Thyroid gland (tissue), 4 donors: ENCODE measurements around the gene GPR158. TPM values are rescaled to one million over a fixed set of nuclear protein-coding genes. Genes with fewer than 3 reads are reported as not detected.

Experiments
- DNase-seq, 2 donors: peaks; one replicate each; pipeline ENCODE4 v3.0.0-alpha.2; 2019
- H3K27ac ChIP-seq, 3 donors: fragments of 200-600 bp; sonication (generic); 1 replicate in 2 of 3; 2 replicates in 1 of 3; pipeline ENCODE4 v1.5.1; 2016 to 2019; ENCODE audit warnings: mild to moderate bottlenecking in 1 of 3, moderate library complexity in 1 of 3
- H3K27me3 ChIP-seq: fragments of 200-600 bp; sonication (generic); one replicate; pipeline ENCODE4 v1.5.1; 2019
- H3K36me3 ChIP-seq, 2 donors: fragments of 200-600 bp; sonication (generic); one replicate each; pipeline ENCODE4 v1.5.1; 2016 to 2019
- H3K4me1 ChIP-seq, 2 donors: fragments of 200-600 bp; sonication (generic); one replicate each; pipeline ENCODE4 v1.5.1; 2017 to 2019
- H3K4me3 ChIP-seq, 3 donors: fragments of 200-600 bp; sonication (generic); replicated peaks in 1 of 3; 1 replicate in 2 of 3; 2 replicates in 1 of 3; pipeline ENCODE4 v1.5.1; 2016; ENCODE audit warnings: mild to moderate bottlenecking in 1 of 3
- H3K9me3 ChIP-seq: fragments of 200-600 bp; sonication (generic); one replicate; pipeline ENCODE4 v1.5.1; 2017
- POLR2A ChIP-seq, 2 donors: fragments of 450-650 bp; IDR thresholded peaks; one replicate each; pipeline ENCODE4 v1.6.1; 2017; ENCODE audit warnings: antibody characterized with exemption in 2 of 2, mild to moderate bottlenecking in 2 of 2, moderate library complexity in 1 of 2
- WGBS, 2 donors: methylation state at CpG; one replicate each; pipeline ENCODE4 v1.1.5; 2017; 5-methylcytosine and 5-hydroxymethylcytosine counted together
- intact Hi-C: fragments of 100-400 bp; cut with DNase I; formaldehyde crosslinking; loops from one replicate; pipeline ENCODE4 v1.15.1; 2023
- total RNA-seq, 4 donors: library from RNA; depleted of rRNA; stranded (reverse); fragments of >200 nt; gene quantifications; one replicate each; pipeline ENCODE4 v1.2.3, GENCODE V29; 2016
- TF ChIP-seq, protein P1 (sequence below), 6 experiments: fragments of 200-600 bp in 3 of 6; fragments of 450-650 bp in 3 of 6; sonication (generic) in 3 of 6; IDR thresholded peaks; one replicate each; pipeline ENCODE4 v1.5.1; 2016 to 2019; ENCODE audit warnings: antibody characterized with exemption in 6 of 6, mild to moderate bottlenecking in 2 of 6, inconsistent platforms in 1 of 6, moderate library complexity in 1 of 6

GPR158 gene
- total RNA-seq, 4 donors from 2014 or later: 0.13 to 1.9 (median 1.2) TPM

DNA sequence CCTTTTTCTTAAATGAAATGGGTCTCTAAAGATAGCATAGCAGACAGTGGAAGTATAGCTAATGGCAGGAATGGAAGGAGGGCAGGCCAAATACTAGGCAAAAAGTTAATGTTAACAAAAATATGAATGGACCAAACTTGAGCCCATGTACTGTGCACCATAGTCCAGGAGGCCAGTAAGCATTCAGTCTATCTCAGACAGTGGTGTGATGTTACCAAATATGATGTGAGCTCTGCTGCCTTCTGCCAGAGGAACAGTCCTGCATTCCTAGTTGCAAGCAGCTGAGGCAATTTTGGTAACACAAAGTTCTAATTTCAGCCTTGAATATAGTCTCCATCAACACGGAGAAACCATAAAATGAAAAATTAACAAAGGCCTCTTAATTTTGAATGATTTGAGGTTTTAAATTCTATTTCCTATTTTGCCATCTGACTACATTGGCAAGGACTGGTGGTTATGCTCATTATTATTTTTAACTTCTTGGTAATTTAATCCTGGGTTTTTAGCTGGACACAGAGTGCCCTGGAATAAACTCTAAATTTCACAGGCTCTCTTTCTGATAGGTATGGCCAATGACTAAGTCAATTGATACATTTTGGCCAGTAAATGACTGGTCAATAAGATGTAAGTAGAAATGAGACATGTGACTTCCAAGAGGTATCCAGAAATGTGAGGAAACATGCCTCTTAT, 442.2 kb downstream of the GPR158 start:
- Histone ChIP-seq H3K27me3 (no peaks in the 10 kb centered on the region), H3K9me3 (no peaks in the 10 kb centered on the region), H3K4me3 (no peak overlapping the region), H3K36me3 (no peaks in the 10 kb centered on the region), H3K4me1 (no peaks in the 10 kb centered on the region), H3K27ac (no peak overlapping the region)
- DNase-seq: no peak
- intact Hi-C loops: no loop called here
- TF ChIP-seq, protein P1, sequence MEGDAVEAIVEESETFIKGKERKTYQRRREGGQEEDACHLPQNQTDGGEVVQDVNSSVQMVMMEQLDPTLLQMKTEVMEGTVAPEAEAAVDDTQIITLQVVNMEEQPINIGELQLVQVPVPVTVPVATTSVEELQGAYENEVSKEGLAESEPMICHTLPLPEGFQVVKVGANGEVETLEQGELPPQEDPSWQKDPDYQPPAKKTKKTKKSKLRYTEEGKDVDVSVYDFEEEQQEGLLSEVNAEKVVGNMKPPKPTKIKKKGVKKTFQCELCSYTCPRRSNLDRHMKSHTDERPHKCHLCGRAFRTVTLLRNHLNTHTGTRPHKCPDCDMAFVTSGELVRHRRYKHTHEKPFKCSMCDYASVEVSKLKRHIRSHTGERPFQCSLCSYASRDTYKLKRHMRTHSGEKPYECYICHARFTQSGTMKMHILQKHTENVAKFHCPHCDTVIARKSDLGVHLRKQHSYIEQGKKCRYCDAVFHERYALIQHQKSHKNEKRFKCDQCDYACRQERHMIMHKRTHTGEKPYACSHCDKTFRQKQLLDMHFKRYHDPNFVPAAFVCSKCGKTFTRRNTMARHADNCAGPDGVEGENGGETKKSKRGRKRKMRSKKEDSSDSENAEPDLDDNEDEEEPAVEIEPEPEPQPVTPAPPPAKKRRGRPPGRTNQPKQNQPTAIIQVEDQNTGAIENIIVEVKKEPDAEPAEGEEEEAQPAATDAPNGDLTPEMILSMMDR (IDR thresholded peaks at IDR 0.05): no peak
- TF ChIP-seq POLR2A (IDR thresholded peaks at IDR 0.05): no peak
- 88 to 90% methylated on average over 1 of the region's 1 CpG for WGBS, 2 donors

DNA sequence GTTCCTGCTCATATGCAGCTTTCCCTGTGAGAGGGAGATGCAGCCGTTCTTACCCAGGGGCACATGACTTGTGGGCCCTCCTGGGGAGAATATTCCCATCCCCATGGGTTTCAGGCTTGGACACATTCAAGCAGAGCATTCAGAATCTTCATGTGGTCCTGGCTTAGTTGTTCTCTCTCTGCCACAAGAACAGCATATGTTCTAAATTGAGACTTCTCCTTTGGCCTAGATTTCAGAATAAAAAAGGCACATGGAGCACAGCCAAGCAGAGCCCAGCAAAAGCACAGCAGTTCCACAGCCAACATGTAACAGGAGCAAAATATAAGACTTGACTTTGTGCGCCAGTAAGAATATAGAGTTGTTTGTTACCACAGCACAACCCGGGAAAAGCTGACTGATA, 452.8 kb downstream of the GPR158 start:
- WGBS, 2 donors: 74 to 76% methylated on average over 3 of the region's 3 CpGs

DNA sequence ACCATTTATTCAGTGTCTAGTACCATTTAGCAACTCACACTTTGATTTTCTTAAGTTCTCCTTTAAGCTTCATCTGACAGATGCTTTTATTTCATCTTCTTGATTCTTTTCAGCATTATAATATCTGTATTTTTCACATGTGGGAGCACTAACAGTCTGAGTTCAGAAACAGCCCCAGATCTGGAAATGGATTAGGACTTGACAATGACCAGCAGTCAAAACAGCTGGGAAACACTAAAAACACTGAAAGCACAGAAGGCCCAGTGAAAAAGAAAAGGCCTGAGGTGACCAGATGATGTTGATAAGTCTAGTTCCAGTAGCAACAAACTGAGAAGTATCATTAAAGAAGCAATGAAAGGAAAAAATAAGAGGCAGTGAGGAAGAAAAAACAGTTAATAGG, 454.5 kb downstream of the GPR158 start:
- no peaks in the 10 kb centered on the region for H3K9me3 ChIP-seq
- DNase-seq: no peak
- no peaks in the 10 kb centered on the region for H3K4me1 ChIP-seq
- H3K36me3 ChIP-seq: no peaks in the 10 kb centered on the region
- no peaks in the 10 kb centered on the region for H3K27me3 ChIP-seq
- H3K27ac ChIP-seq: no peak overlapping the region
- intact Hi-C loops: no loop called here
- TF ChIP-seq, protein P1 (IDR thresholded peaks at IDR 0.05): no peak
- TF ChIP-seq POLR2A (IDR thresholded peaks at IDR 0.05): no peak
- H3K4me3 ChIP-seq: no peak overlapping the region

More for the DNA sequence above, 452.8 kb downstream of the GPR158 start:
- intact Hi-C loops: no loop called here
- no peak for DNase-seq
- TF ChIP-seq, protein P1 (IDR thresholded peaks at IDR 0.05): no peak
- TF ChIP-seq POLR2A (IDR thresholded peaks at IDR 0.05): no peak
- no peaks in the 10 kb centered on the region for H3K4me1 ChIP-seq
- no peaks in the 10 kb centered on the region for H3K27me3 ChIP-seq
- no peak overlapping the region for H3K27ac ChIP-seq
- no peaks in the 10 kb centered on the region for H3K36me3 ChIP-seq
- no peak overlapping the region for H3K4me3 ChIP-seq
- H3K9me3 ChIP-seq: no peaks in the 10 kb centered on the region

DNA sequence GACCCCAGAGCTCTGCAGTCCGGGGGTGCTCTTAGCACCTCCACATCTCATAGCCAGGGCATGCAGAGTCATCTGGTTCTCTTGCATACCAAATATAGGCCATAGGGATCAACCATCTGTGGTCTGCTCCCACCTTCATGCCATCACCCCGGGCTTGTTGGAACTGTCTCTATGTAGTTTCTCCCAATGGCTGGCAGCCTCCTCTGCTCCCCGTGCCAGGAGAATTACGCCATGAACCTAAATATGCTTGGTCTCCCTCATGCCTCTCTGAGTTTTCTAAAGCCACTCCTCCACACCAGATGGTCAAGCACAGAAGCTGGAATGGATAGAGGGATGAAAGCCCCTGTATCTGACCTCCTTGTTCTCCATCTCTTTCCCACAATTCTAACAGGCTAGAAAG, 456.7 kb downstream of the GPR158 start:
- Histone ChIP-seq H3K36me3 (no peaks in the 10 kb centered on the region), H3K4me3 (no peak overlapping the region), H3K4me1 (no peaks in the 10 kb centered on the region), H3K9me3 (no peaks in the 10 kb centered on the region), H3K27me3 (no peaks in the 10 kb centered on the region), H3K27ac (no peak overlapping the region)
- peak; percentile 54 to 62 for DNase-seq
- intact Hi-C loops: no loop called here
- WGBS, 2 donors: 49 to 68% methylated on average over 4 of the region's 4 CpGs
- no peak for TF ChIP-seq POLR2A (IDR thresholded peaks at IDR 0.05)
- TF ChIP-seq, protein P1 (IDR thresholded peaks at IDR 0.05): no peak

DNA sequence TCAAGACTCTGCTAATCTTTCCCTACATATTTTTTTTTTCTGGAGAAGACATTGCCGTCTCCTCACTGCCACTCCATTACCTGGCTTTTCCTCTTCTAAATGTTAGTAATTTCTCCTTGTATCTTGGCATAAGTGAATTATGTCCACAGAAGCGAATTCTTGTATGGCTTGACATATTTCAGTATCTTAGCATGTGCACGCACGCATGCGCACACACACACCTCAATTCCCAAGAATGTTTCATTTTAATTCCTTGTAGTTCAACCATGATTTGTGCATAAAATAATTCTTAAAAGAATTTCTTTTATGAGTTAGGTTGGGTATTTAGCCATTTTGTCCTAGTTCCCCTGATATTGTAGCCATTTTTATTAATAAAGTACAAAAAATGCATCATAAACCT, 458.0 kb downstream of the GPR158 start:
- no peak overlapping the region for H3K27ac ChIP-seq
- H3K27me3 ChIP-seq: no peaks in the 10 kb centered on the region
- intact Hi-C loops: no loop called here
- no peak for DNase-seq
- no peaks in the 10 kb centered on the region for H3K9me3 ChIP-seq
- H3K4me3 ChIP-seq: no peak overlapping the region
- WGBS, 2 donors: 94 to 96% methylated on average over 5 of the region's 5 CpGs
- H3K36me3 ChIP-seq: no peaks in the 10 kb centered on the region
- TF ChIP-seq, protein P1 (IDR thresholded peaks at IDR 0.05): no peak
- TF ChIP-seq POLR2A (IDR thresholded peaks at IDR 0.05): no peak
- H3K4me1 ChIP-seq: no peaks in the 10 kb centered on the region
